Spleen (tissue), 7 donors: ENCODE results near the gene TAX1BP3.

Experiments used
- CTCF ChIP-seq, 11 experiments: fragments of 200-600 bp in 7 of 11; fragments of 450-650 bp in 4 of 11; sonication (generic) in 4 of 11; IDR thresholded peaks in 8 of 11; conservative IDR thresholded peaks in 3 of 11; 1 replicate in 7 of 11; 2 replicates in 4 of 11; pipeline versions ENCODE4 v1.4.0 to v1.8.0; 2016 to 2021; ENCODE audit warnings: antibody characterized with exemption in 11 of 11, inconsistent platforms in 4 of 11, mild to moderate bottlenecking in 1 of 11
- POLR2A ChIP-seq, 3 donors: fragments of 450-650 bp; IDR thresholded peaks; one replicate each; pipeline ENCODE4 v1.5.1; 2017; ENCODE audit warnings: antibody characterized with exemption in 3 of 3, mild to moderate bottlenecking in 1 of 3
- donor health status: DM: no; HTN: no; CAD: no; lungs with moderate emphysema.
- donor health status: DM: no; HTN: no; CAD: no.
- donor health status: DM: no; HTN: no; CAD: no.

DNA sequence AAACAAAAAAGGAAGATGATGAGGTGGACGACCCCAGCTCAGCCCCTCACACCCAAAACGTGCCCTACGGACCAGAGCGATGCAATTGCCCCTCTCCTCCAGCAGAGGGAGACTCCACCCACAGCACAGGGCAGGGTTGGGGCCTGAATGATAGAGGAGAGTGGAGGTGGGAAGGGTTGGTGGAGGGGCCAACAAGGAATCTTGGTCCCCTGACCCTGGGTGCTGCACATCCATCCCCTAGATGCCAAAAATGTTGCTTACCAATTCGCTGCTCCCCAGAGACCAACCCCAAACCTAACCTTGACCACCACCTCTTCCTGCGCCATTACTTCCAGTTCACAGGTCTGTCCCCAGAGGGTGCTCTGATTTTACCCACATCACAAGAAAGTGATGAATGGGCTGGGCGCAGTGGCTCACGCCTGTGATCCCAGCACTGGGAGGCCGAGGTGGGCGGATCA is 14.7 kb upstream of the TAX1BP3 start:
- TF ChIP-seq CTCF (IDR thresholded peaks at IDR 0.05 in 8 of 11, conservative IDR thresholded peaks at IDR 0.05 in 3 of 11) (peak; percentile 81 to 96 (median 94)), POLR2A (IDR thresholded peaks at IDR 0.05) (no peak)
